Tibial nerve (tissue), 4 donors: ENCODE results near the gene UMAD1.

Experiments used
- EP300 ChIP-seq, 2 donors: sonication (generic); formaldehyde crosslinking; IDR thresholded peaks; one replicate each; pipeline ENCODE4 v1.6.1; 2017; ENCODE audit warnings: antibody characterized with exemption in 2 of 2, mild to moderate bottlenecking in 1 of 2
- POLR2A ChIP-seq, 2 donors: fragments of 450-650 bp; IDR thresholded peaks; one replicate each; pipeline ENCODE4 v1.6.1; 2017; ENCODE audit warnings: antibody characterized with exemption in 2 of 2, mild to moderate bottlenecking in 2 of 2, moderate library complexity in 2 of 2
- TF ChIP-seq, protein P1 (sequence below), 5 experiments: fragments of 200-600 bp in 3 of 5; fragments of 450-650 bp in 2 of 5; sonication (generic) in 3 of 5; IDR thresholded peaks; one replicate each; pipeline ENCODE4 v1.5.1; 2016 to 2019; ENCODE audit warnings: antibody characterized with exemption in 5 of 5, mild to moderate bottlenecking in 3 of 5, moderate library complexity in 2 of 5

DNA sequence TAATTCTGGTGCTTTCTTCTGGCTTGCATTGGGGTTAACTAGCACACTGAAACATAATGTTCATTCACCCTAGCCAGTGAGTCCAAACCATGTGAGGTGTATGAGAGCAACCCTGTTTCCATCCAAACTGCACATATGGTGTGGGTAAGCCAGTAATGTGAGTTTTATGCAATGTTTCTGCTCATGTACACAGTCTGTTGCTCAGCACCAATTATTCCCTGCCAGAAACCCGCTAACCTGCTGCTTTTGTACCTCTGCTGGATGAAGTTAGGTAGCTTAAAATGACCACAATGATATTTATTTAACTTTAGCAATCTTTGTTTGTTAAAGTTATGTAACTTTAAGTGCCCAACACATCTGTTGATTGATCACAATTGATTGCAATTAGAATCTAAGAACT is 171.6 kb downstream of the UMAD1 start:
- TF ChIP-seq, protein P1, sequence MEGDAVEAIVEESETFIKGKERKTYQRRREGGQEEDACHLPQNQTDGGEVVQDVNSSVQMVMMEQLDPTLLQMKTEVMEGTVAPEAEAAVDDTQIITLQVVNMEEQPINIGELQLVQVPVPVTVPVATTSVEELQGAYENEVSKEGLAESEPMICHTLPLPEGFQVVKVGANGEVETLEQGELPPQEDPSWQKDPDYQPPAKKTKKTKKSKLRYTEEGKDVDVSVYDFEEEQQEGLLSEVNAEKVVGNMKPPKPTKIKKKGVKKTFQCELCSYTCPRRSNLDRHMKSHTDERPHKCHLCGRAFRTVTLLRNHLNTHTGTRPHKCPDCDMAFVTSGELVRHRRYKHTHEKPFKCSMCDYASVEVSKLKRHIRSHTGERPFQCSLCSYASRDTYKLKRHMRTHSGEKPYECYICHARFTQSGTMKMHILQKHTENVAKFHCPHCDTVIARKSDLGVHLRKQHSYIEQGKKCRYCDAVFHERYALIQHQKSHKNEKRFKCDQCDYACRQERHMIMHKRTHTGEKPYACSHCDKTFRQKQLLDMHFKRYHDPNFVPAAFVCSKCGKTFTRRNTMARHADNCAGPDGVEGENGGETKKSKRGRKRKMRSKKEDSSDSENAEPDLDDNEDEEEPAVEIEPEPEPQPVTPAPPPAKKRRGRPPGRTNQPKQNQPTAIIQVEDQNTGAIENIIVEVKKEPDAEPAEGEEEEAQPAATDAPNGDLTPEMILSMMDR (IDR thresholded peaks at IDR 0.05), result no peak
- TF ChIP-seq POLR2A (IDR thresholded peaks at IDR 0.05), result no peak
- TF ChIP-seq EP300 (IDR thresholded peaks at IDR 0.05), result no peak
